Glutamatergic neuron (in vitro differentiated cells): ENCODE data around the gene PHYHD1. TPM values are rescaled to one million over a fixed set of nuclear protein-coding genes. Genes with fewer than 3 reads are reported as not detected.
A peak's percentile ranks its signal among the peaks of the same experiment; 100 is the strongest.

Experiments used
- DNase-seq: peaks from one replicate; pipeline ENCODE4 v3.0.0; 2022
- H3K27ac Mint-ChIP-seq: one replicate; pipeline ENCODE4 v1.8.0; 2020; ENCODE audit warnings: mild to moderate bottlenecking, mixed read lengths, inconsistent platforms; ENCODE audit not compliant: unreplicated experiment
- H3K27me3 Mint-ChIP-seq: one replicate; pipeline ENCODE4 v1.8.0; 2020; ENCODE audit warnings: mild to moderate bottlenecking, moderate library complexity, mixed read lengths, inconsistent platforms; ENCODE audit not compliant: unreplicated experiment
- H3K36me3 Mint-ChIP-seq: one replicate; pipeline ENCODE4 v1.8.0; 2020; ENCODE audit warnings: mild to moderate bottlenecking, mixed read lengths, inconsistent platforms; ENCODE audit not compliant: unreplicated experiment
- H3K4me1 Mint-ChIP-seq: one replicate; pipeline ENCODE4 v1.8.0; 2020; ENCODE audit warnings: mild to moderate bottlenecking, low read depth, mixed read lengths, inconsistent platforms; ENCODE audit not compliant: unreplicated experiment
- H3K4me3 Mint-ChIP-seq: one replicate; pipeline ENCODE4 v1.8.0; 2020; ENCODE audit warnings: mild to moderate bottlenecking, mixed read lengths, inconsistent platforms; ENCODE audit not compliant: unreplicated experiment
- H3K9me3 Mint-ChIP-seq: one replicate; pipeline ENCODE4 v1.8.0; 2020; ENCODE audit warnings: mild to moderate bottlenecking, moderate library complexity, mixed read lengths, inconsistent platforms; ENCODE audit not compliant: unreplicated experiment
- total RNA-seq: library from RNA; stranded (reverse); fragmentation: NEBNext Ultra II Directional; extraction: Animal tissue kit (Norgen Biotek cat#: 25700); gene quantifications from one replicate; pipeline ENCODE4 v1.2.1, GENCODE V29; 2021; ENCODE audit not compliant: unreplicated experiment
- TF ChIP-seq, protein P1 (sequence below): fragments of 200-600 bp; sonication (generic); IDR thresholded peaks from one replicate; pipeline ENCODE4 v1.5.0; 2021; ENCODE audit not compliant: partially characterized antibody, unreplicated experiment

PHYHD1 gene
- total RNA-seq, 1 donor from 2014 or later, result 4.4 TPM

DNA sequence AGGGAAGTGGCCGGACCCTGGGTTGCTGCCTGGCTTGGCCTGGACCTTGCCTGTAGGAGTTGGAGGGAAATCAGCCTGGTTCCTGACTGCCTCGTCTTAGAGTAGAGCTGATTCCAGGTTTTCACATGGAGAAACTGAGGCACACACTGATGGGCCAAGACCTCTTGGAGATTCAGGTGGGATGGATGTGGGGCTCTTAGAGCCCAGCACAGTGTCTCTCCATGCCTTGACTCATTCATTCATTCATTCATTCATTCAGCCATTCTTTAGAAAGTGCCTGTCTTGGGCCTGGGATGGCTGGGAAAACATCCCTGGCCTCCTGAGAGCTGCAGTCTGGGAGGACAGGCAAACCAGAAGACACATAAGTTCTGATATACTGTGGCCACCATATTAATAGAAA lies 36.6 kb upstream of the PHYHD1 start:
- Mint-ChIP-seq H3K9me3 (peaks cover 11% of the 10 kb centered on the region), H3K36me3 (peaks cover 6% of the 10 kb centered on the region), H3K27me3 (peaks cover 10% of the 10 kb centered on the region), H3K4me1 (peaks cover 9% of the 10 kb centered on the region), H3K27ac (no peak overlapping the region), H3K4me3 (peak overlapping the region; percentile 55)
- TF ChIP-seq, protein P1, sequence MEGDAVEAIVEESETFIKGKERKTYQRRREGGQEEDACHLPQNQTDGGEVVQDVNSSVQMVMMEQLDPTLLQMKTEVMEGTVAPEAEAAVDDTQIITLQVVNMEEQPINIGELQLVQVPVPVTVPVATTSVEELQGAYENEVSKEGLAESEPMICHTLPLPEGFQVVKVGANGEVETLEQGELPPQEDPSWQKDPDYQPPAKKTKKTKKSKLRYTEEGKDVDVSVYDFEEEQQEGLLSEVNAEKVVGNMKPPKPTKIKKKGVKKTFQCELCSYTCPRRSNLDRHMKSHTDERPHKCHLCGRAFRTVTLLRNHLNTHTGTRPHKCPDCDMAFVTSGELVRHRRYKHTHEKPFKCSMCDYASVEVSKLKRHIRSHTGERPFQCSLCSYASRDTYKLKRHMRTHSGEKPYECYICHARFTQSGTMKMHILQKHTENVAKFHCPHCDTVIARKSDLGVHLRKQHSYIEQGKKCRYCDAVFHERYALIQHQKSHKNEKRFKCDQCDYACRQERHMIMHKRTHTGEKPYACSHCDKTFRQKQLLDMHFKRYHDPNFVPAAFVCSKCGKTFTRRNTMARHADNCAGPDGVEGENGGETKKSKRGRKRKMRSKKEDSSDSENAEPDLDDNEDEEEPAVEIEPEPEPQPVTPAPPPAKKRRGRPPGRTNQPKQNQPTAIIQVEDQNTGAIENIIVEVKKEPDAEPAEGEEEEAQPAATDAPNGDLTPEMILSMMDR, result no peak
- DNase-seq, result no peak

DNA sequence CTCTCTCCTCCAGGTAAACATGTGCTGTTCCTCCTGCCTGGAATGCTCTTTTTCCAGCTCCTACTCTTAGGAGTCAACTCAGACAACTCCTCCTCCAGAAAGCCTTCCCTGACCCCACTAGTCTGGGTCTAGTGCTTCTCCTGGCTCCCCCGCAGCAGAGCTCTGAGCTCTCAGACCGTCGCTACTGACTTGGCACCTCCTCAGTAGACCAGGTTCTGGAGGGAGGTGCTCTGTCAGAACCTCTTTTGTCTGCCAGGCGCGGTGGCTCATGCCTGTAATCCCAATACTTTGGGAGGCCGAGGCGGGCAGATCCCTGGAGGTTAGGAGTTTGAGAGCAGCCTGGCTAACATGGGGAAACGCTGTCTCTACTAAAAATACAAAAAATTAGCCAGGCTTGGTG lies 35.4 kb upstream of the PHYHD1 start:
- H3K4me3 Mint-ChIP-seq, result no peak overlapping the region
- TF ChIP-seq, protein P1, result no peak
- peaks cover 9% of the 10 kb centered on the region for H3K4me1 Mint-ChIP-seq
- peaks cover 6% of the 10 kb centered on the region for H3K36me3 Mint-ChIP-seq
- no peak for DNase-seq
- H3K27me3 Mint-ChIP-seq, result peaks cover 10% of the 10 kb centered on the region
- H3K27ac Mint-ChIP-seq, result no peak overlapping the region
- peaks cover 11% of the 10 kb centered on the region for H3K9me3 Mint-ChIP-seq

DNA sequence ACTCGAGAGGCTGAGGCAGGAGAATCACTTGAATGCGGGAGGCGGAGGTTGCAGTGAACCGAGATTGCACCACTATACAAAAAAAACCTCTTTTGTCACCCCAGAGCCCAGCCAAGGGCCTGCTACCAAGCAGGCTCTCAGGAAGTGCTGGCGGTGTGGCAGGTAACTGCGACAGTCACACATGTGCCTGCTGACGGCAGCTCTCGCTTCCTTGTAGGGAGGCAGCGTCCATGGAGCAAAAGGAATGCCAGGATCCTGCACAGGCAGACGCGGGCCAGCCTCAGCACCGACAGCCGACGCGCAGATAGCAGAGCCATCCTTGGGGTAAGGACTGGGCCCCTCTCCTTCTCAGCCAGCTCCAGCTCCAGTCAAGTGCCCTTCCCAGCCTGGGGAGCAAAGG lies 35.0 kb upstream of the PHYHD1 start:
- Mint-ChIP-seq H3K27me3 (peaks cover 10% of the 10 kb centered on the region), H3K4me1 (peaks cover 8% of the 10 kb centered on the region), H3K9me3 (peaks cover 9% of the 10 kb centered on the region), H3K36me3 (peaks cover 6% of the 10 kb centered on the region), H3K4me3 (no peak overlapping the region), H3K27ac (no peak overlapping the region)
- TF ChIP-seq, protein P1, result no peak
- no peak for DNase-seq

DNA sequence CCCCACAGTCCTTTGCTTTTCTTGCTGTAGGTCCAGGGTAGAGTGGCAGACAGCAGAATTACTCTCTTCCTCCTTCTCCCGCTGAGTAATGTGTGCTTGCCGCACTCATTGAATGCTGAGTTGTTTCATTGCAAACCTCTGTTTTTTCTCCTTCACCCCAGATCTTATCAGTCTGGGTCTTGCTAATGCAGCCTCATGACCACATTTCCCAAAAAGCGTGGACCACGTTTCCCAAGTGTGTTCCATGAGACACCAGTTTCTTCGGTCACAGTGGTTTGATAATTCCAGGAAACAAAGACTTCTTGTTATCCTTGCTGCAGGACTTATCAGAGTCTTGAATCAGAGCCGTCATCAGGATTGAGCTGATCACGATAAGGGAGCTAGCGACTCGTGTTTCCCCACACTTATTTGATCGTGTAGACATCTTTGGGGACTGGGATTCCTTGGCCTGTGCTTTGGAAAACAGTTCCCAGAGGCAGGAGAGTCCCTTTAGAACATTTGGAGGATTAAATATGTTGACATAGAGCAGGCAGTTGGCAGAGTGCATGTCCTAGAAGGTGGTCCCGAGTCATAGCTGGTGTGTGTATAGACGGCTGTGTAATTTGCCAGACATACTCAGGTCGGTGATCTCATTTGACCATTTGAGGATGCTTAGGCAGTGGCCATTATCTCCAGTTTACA lies 34.4 kb upstream of the PHYHD1 start:
- no peak for DNase-seq
- Mint-ChIP-seq H3K9me3 (peaks cover 9% of the 10 kb centered on the region), H3K27ac (peak overlapping the region; percentile 57), H3K4me1 (peaks cover 7% of the 10 kb centered on the region), H3K27me3 (peaks cover 10% of the 10 kb centered on the region), H3K36me3 (peaks cover 6% of the 10 kb centered on the region), H3K4me3 (peak overlapping the region; percentile 61)
- TF ChIP-seq, protein P1, result no peak

DNA sequence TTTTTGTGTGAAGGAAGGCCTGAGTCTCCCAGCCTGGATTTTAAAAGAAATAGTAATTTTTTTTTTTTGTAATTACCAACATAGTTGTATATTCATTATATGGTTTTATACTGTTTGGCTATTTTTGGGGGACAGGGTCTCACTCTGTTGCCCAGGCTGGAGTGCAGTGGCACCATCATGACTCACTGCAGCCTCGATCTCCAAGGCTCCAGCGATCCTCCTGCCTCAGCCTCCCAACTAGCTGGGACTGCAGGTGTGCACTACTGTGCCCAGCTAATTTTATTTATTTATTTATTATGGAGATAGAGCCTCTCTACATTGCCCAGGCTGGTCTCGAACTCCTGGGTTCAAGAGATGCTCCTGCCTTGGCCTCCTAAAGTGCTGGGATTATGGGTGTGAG lies 33.7 kb upstream of the PHYHD1 start:
- peaks cover 7% of the 10 kb centered on the region for H3K4me1 Mint-ChIP-seq
- H3K27ac Mint-ChIP-seq, result no peak overlapping the region
- no peak for DNase-seq

More for the DNA sequence above, 33.7 kb upstream of the PHYHD1 start:
- H3K4me3 Mint-ChIP-seq, result no peak overlapping the region
- peaks cover 9% of the 10 kb centered on the region for H3K9me3 Mint-ChIP-seq
- TF ChIP-seq, protein P1, result no peak
- H3K36me3 Mint-ChIP-seq, result peaks cover 6% of the 10 kb centered on the region
- H3K27me3 Mint-ChIP-seq, result peaks cover 5% of the 10 kb centered on the region
